IgD-negative memory B cell (primary cell): ENCODE data around the gene IGFLR1. TPM values are rescaled to one million over a fixed set of nuclear protein-coding genes. Genes with fewer than 3 reads are reported as not detected.
A peak's percentile ranks its signal among the peaks of the same experiment; 100 is the strongest.

Experiments used
- H3K27ac Mint-ChIP-seq, 3 donors: one replicate each; pipeline ENCODE4 v1.8.0; 2020 to 2022; ENCODE audit warnings: mild to moderate bottlenecking in 3 of 3, mixed read lengths in 3 of 3, moderate library complexity in 1 of 3
- H3K27me3 Mint-ChIP-seq: one replicate; pipeline ENCODE4 v1.8.0; 2021; ENCODE audit warnings: mixed read lengths
- H3K36me3 Mint-ChIP-seq: one replicate; pipeline ENCODE4 v1.8.0; 2020; ENCODE audit warnings: mild to moderate bottlenecking, mixed read lengths
- H3K4me1 Mint-ChIP-seq, 3 donors: one replicate each; pipeline ENCODE4 v1.8.0; 2020 to 2022; ENCODE audit warnings: mixed read lengths in 3 of 3, mild to moderate bottlenecking in 1 of 3
- H3K4me3 Mint-ChIP-seq, 4 donors: one replicate each; pipeline ENCODE4 v1.8.0; 2020 to 2022; ENCODE audit warnings: mild to moderate bottlenecking in 4 of 4, mixed read lengths in 4 of 4, moderate library complexity in 3 of 4
- H3K9me3 Mint-ChIP-seq, 3 donors: one replicate each; pipeline ENCODE4 v1.8.0; 2020 to 2021; ENCODE audit warnings: mixed read lengths in 3 of 3, mild to moderate bottlenecking in 1 of 3
- polyA plus RNA-seq: library from polyadenylated mRNA; unstranded; fragments of 300-500 nt; fragmentation: Illumina TruSeq; gene quantifications from one replicate; pipeline ENCODE4 v1.2.3, GENCODE V29; 2021

Gene IGFLR1
- polyA plus RNA-seq, 1 donor from 2014 or later, result 140 TPM

- Mint-ChIP-seq H3K36me3 (peaks cover 4% of the 10 kb centered on the region), H3K9me3 (no peaks in the 10 kb centered on the region), H3K27ac (no peak overlapping the region), H3K27me3 (no peaks in the 10 kb centered on the region), H3K4me1 (no peaks in the 10 kb centered on the region), H3K4me3 (no peak overlapping the region)
Observed at GRCh38 chr19:35767288-35768081, 25.2 kb upstream of the IGFLR1 start.

- Mint-ChIP-seq H3K27me3 (no peaks in the 10 kb centered on the region), H3K4me1 (no peaks in the 10 kb centered on the region), H3K9me3 (no peaks in the 10 kb centered on the region), H3K36me3 (peaks cover 4% of the 10 kb centered on the region), H3K27ac (no peak overlapping the region), H3K4me3 (no peak overlapping the region)
Observed at GRCh38 chr19:35766571-35767104, 24.4 kb upstream of the IGFLR1 start.

- Mint-ChIP-seq H3K36me3 (peaks cover 2% of the 10 kb centered on the region), H3K4me3 (no peak overlapping the region), H3K27ac (no peak overlapping the region), H3K27me3 (no peaks in the 10 kb centered on the region), H3K9me3 (no peaks in the 10 kb centered on the region), H3K4me1 (peaks cover 0 to under 1% (median 0%) of the 10 kb centered on the region in 3 donors)
Observed at GRCh38 chr19:35764432-35765315, 22.4 kb upstream of the IGFLR1 start.

- Mint-ChIP-seq H3K4me1 (peaks cover 6 to 9% (median 9%) of the 10 kb centered on the region in 3 donors), H3K9me3 (peaks cover 0 to 2% (median 0%) of the 10 kb centered on the region in 3 donors), H3K36me3 (no peaks in the 10 kb centered on the region), H3K27ac (no peak overlapping the region), H3K4me3 (peak overlapping the region in 1 of 4 donors; percentile 45), H3K27me3 (peaks cover 9% of the 10 kb centered on the region)
Observed at GRCh38 chr19:35760711-35761349, 18.6 kb upstream of the IGFLR1 start.

GRCh38 chr19:35759697-35760096 is 17.4 kb upstream of the IGFLR1 start:
- Mint-ChIP-seq H3K27me3 (peaks cover 12% of the 10 kb centered on the region), H3K9me3 (peaks cover 0 to 2% (median 0%) of the 10 kb centered on the region in 3 donors), H3K27ac (no peak overlapping the region), H3K36me3 (no peaks in the 10 kb centered on the region), H3K4me3 (peak overlapping the region in 1 of 4 donors; percentile 96), H3K4me1 (peaks cover 6 to 10% (median 9%) of the 10 kb centered on the region in 3 donors)

GRCh38 chr19:35757749-35758608 is 15.7 kb upstream of the IGFLR1 start, which contains the start of gene PROSER3:
Gene PROSER3 (plus strand): TSS chr19:35758176. CDS start chr19:35758216, 40 bp downstream.
- peak within 1 kb of the TSS; percentile 91 to 100 (median 96) for H3K27ac Mint-ChIP-seq
- H3K4me3 Mint-ChIP-seq, result peak within 1 kb of the TSS; percentile 96 to 99 (median 97)
- peaks cover 0 to 2% (median 0%) of the 10 kb centered on the region in 3 donors for H3K9me3 Mint-ChIP-seq
- peaks cover 13% of the 10 kb centered on the region for H3K27me3 Mint-ChIP-seq
- H3K4me1 Mint-ChIP-seq, result peaks cover 6 to 10% (median 9%) of the 10 kb centered on the region in 3 donors
- no peaks in the 10 kb centered on the region for H3K36me3 Mint-ChIP-seq

GRCh38 chr19:35757231-35757748 is 15.0 kb upstream of the IGFLR1 start:
- Mint-ChIP-seq H3K27me3 (peaks cover 13% of the 10 kb centered on the region), H3K4me1 (peaks cover 6 to 10% (median 9%) of the 10 kb centered on the region in 3 donors), H3K36me3 (no peaks in the 10 kb centered on the region), H3K9me3 (peaks cover 0 to 2% (median 0%) of the 10 kb centered on the region in 3 donors), H3K27ac (peak overlapping the region; percentile 91 to 100 (median 96)), H3K4me3 (peak overlapping the region; percentile 96 to 99 (median 97))

GRCh38 chr19:35756377-35757230 is 14.4 kb upstream of the IGFLR1 start, which contains the start of gene HSPB6:
Gene HSPB6 (minus strand): TSS chr19:35757029. CDS start chr19:35757008, 21 bp downstream.
- Mint-ChIP-seq H3K9me3 (peaks cover 0 to 2% (median 0%) of the 10 kb centered on the region in 3 donors), H3K36me3 (no peaks in the 10 kb centered on the region), H3K4me1 (peaks cover 6 to 10% (median 9%) of the 10 kb centered on the region in 3 donors), H3K27ac (peak within 1 kb of the TSS; percentile 91 to 100 (median 96)), H3K27me3 (peaks cover 13% of the 10 kb centered on the region), H3K4me3 (peak within 1 kb of the TSS; percentile 96 to 99 (median 97))

GRCh38 chr19:35755550-35756376 is 13.5 kb upstream of the IGFLR1 start:
- Mint-ChIP-seq H3K36me3 (no peaks in the 10 kb centered on the region), H3K4me3 (peak overlapping the region; percentile 30 to 69 (median 55)), H3K4me1 (peaks cover 6 to 10% (median 9%) of the 10 kb centered on the region in 3 donors), H3K27me3 (peaks cover 13% of the 10 kb centered on the region), H3K9me3 (peaks cover 0 to 2% (median 0%) of the 10 kb centered on the region in 3 donors), H3K27ac (peak overlapping the region in 2 of 3 donors; percentile 39 to 59)

GRCh38 chr19:35755131-35755549 is 12.9 kb upstream of the IGFLR1 start:
- H3K9me3 Mint-ChIP-seq, result peaks cover 0 to 2% (median 0%) of the 10 kb centered on the region in 3 donors
- H3K27ac Mint-ChIP-seq, result no peak overlapping the region

GRCh38 chr19:35754370-35755130 is 12.3 kb upstream of the IGFLR1 start:
- Mint-ChIP-seq H3K4me3 (peak overlapping the region in 3 of 4 donors; percentile 44 to 78 (median 66)), H3K9me3 (peaks cover 0 to 2% (median 0%) of the 10 kb centered on the region in 3 donors), H3K36me3 (no peaks in the 10 kb centered on the region), H3K4me1 (peaks cover 6 to 12% (median 12%) of the 10 kb centered on the region in 3 donors), H3K27ac (no peak overlapping the region), H3K27me3 (peaks cover 13% of the 10 kb centered on the region)

More at GRCh38 chr19:35755131-35755549, 12.9 kb upstream of the IGFLR1 start:
- Mint-ChIP-seq H3K27me3 (peaks cover 13% of the 10 kb centered on the region), H3K4me3 (peak overlapping the region in 2 of 4 donors; percentile 6 to 78), H3K4me1 (peaks cover 6 to 11% (median 10%) of the 10 kb centered on the region in 3 donors), H3K36me3 (no peaks in the 10 kb centered on the region)
